Mesothelial cell of epicardium (in vitro differentiated cells): ENCODE measurements around the gene DMD. TPM values are rescaled to one million over a fixed set of nuclear protein-coding genes. Genes with fewer than 3 reads are reported as not detected.
"Not testable (repeated sequence)": the region's sequence is repeated elsewhere in the genome, so short reads cannot be mapped to it uniquely, and the experiment has no call there.

Experiments
- DNase-seq, 2 experiments: peaks; one replicate each; pipeline ENCODE4 v3.0.0; 2021; ENCODE audit warnings: low spot score in 2 of 2; ENCODE audit not compliant: unreplicated experiment in 2 of 2
- H3K27ac Mint-ChIP-seq: 2 replicates; pipeline ENCODE4 v1.8.0; 2021; ENCODE audit warnings: mixed read lengths
- H3K27me3 Mint-ChIP-seq: 2 replicates; pipeline ENCODE4 v1.8.0; 2021; ENCODE audit warnings: low read depth, mixed read lengths
- H3K36me3 Mint-ChIP-seq: 2 replicates; pipeline ENCODE4 v1.8.0; 2021; ENCODE audit warnings: mixed read lengths
- H3K4me1 Mint-ChIP-seq: 2 replicates; pipeline ENCODE4 v1.8.0; 2021; ENCODE audit warnings: mixed read lengths
- H3K4me3 Mint-ChIP-seq: 2 replicates; pipeline ENCODE4 v1.8.0; 2021; ENCODE audit warnings: mild to moderate bottlenecking, moderate library complexity, mixed read lengths
- H3K9me3 Mint-ChIP-seq: 2 replicates; pipeline ENCODE4 v1.8.0; 2021; ENCODE audit warnings: mixed read lengths
- CTCF ChIP-seq: fragments of 200-600 bp; sonication (generic); IDR thresholded peaks from one replicate; pipeline ENCODE4 v1.5.0; 2021; ENCODE audit warnings: antibody characterized with exemption; ENCODE audit not compliant: unreplicated experiment
- total RNA-seq: library from RNA; stranded (reverse); gene quantifications from 3 replicates; pipeline ENCODE4 v1.2.1, GENCODE V29; 2021

DMD gene
- total RNA-seq, 1 donor from 2014 or later = 79.4 TPM

- Mint-ChIP-seq H3K4me3 (no peak overlapping the region), H3K36me3 (peaks cover 21% of the 10 kb centered on the region), H3K27me3 (no peaks in the 10 kb centered on the region), H3K9me3 (peaks cover 9% of the 10 kb centered on the region), H3K27ac (no peak overlapping the region), H3K4me1 (peaks cover 13% of the 10 kb centered on the region)
- no peak for DNase-seq
- no peak for TF ChIP-seq CTCF
These were observed 129.0 kb downstream of the DMD start for GRCh38 chrX:33082371-33082770.

GRCh38 chrX:33078273-33078672 is 133.1 kb downstream of the DMD start:
- H3K27ac Mint-ChIP-seq = no peak overlapping the region
- TF ChIP-seq CTCF = no peak
- no peak for DNase-seq
- peaks cover 6% of the 10 kb centered on the region for H3K4me1 Mint-ChIP-seq
- H3K36me3 Mint-ChIP-seq = peaks cover 37% of the 10 kb centered on the region
- no peaks in the 10 kb centered on the region for H3K27me3 Mint-ChIP-seq
- peaks cover 9% of the 10 kb centered on the region for H3K9me3 Mint-ChIP-seq
- H3K4me3 Mint-ChIP-seq = no peak overlapping the region

GRCh38 chrX:33073660-33074059 is 137.7 kb downstream of the DMD start:
- H3K27ac Mint-ChIP-seq, H3K9me3 Mint-ChIP-seq, H3K27me3 Mint-ChIP-seq, DNase-seq, H3K4me3 Mint-ChIP-seq, H3K4me1 Mint-ChIP-seq: not testable (repeated sequence)
- peaks cover 24% of the 10 kb centered on the region for H3K36me3 Mint-ChIP-seq

GRCh38 chrX:33065415-33065814 is 145.9 kb downstream of the DMD start:
- H3K4me3 Mint-ChIP-seq = no peak overlapping the region
- H3K27ac Mint-ChIP-seq = no peak overlapping the region
- TF ChIP-seq CTCF = no peak
- H3K4me1 Mint-ChIP-seq = no peaks in the 10 kb centered on the region
- no peaks in the 10 kb centered on the region for H3K36me3 Mint-ChIP-seq
- no peak for DNase-seq
- H3K9me3 Mint-ChIP-seq = no peaks in the 10 kb centered on the region
- H3K27me3 Mint-ChIP-seq = no peaks in the 10 kb centered on the region

- no peaks in the 10 kb centered on the region for H3K27me3 Mint-ChIP-seq
- H3K4me1 Mint-ChIP-seq = no peaks in the 10 kb centered on the region
- H3K9me3 Mint-ChIP-seq = peaks cover 6% of the 10 kb centered on the region
- TF ChIP-seq CTCF = no peak
- peaks cover 5% of the 10 kb centered on the region for H3K36me3 Mint-ChIP-seq
- no peak overlapping the region for H3K27ac Mint-ChIP-seq
- DNase-seq = no peak
- H3K4me3 Mint-ChIP-seq = no peak overlapping the region
These were observed 149.3 kb downstream of the DMD start for GRCh38 chrX:33062041-33062440.

- no peak overlapping the region for H3K4me3 Mint-ChIP-seq
- TF ChIP-seq CTCF = no peak
- H3K27me3 Mint-ChIP-seq = no peaks in the 10 kb centered on the region
These were observed 158.3 kb downstream of the DMD start for GRCh38 chrX:33053001-33053400.

More at GRCh38 chrX:33053001-33053400, 158.3 kb downstream of the DMD start:
- Mint-ChIP-seq H3K9me3 (no peaks in the 10 kb centered on the region), H3K36me3 (peaks cover 3% of the 10 kb centered on the region), H3K4me1 (no peaks in the 10 kb centered on the region), H3K27ac (no peak overlapping the region)
- no peak for DNase-seq
